Measurements from ENCODE around the gene TMEM120B.
A peak's percentile ranks its signal among the peaks of the same experiment; 100 is the strongest.

The TMEM120B gene

GRCh38 chr12:121719926-121720414, 7.4 kb downstream of the TMEM120B start (continued):
- TF ChIP-seq FEZF1 (tag by site-specific recombination; IDR thresholded peaks at IDR 0.05) (peak; percentile 28), ZNF248 (tag by site-specific recombination; IDR thresholded peaks at IDR 0.05) (no peak), GLI4 (tag by site-specific recombination; IDR thresholded peaks at IDR 0.05) (0 out of 2 replicates have a peak, but pooled peaks have one; percentile 32), ZNF398 (tag by site-specific recombination; IDR thresholded peaks at IDR 0.05) (peak; percentile 91), REPIN1 (tag by site-specific recombination; IDR thresholded peaks at IDR 0.05; ENCODE audit: low read depth) (no peak), ZNF791 (tag by site-specific recombination; IDR thresholded peaks at IDR 0.05) (no peak), SCRT1 (tag by site-specific recombination; IDR thresholded peaks at IDR 0.05; ENCODE audit: borderline replicate concordance) (no peak), ZNF404 (tag by site-specific recombination; IDR thresholded peaks at IDR 0.05) (no peak), ZNF350 (tag by site-specific recombination; IDR thresholded peaks at IDR 0.05) (no peak), GLIS1 (tag by site-specific recombination; IDR thresholded peaks at IDR 0.05) (peak; percentile 96), ZNF280D (tag by site-specific recombination; IDR thresholded peaks at IDR 0.05) (no peak), PRDM4 (tag by site-specific recombination; IDR thresholded peaks at IDR 0.05) (no peak), ZNF133 (tag by site-specific recombination; IDR thresholded peaks at IDR 0.05) (no peak), CTCF (tag by site-specific recombination; IDR thresholded peaks at IDR 0.05) (no peak), ZNF280C (tag by site-specific recombination; IDR thresholded peaks at IDR 0.05) (no peak), ZFP3 (tag by site-specific recombination; IDR thresholded peaks at IDR 0.05; ENCODE audit: low read depth) (no peak), ZNF354C (tag by site-specific recombination; IDR thresholded peaks at IDR 0.05; ENCODE audit: borderline replicate concordance, low read depth) (no peak), INSM2 (tag by site-specific recombination; IDR thresholded peaks at IDR 0.05) (peak; percentile 90), ZNF513 (tag by site-specific recombination; IDR thresholded peaks at IDR 0.05) (no peak), KLF7 (tag by site-specific recombination; IDR thresholded peaks at IDR 0.05; ENCODE audit: borderline replicate concordance) (no peak), ZNF239 (tag by site-specific recombination; IDR thresholded peaks at IDR 0.05) (no peak), ZSCAN23 (tag by site-specific recombination; IDR thresholded peaks at IDR 0.05) (peak; percentile 89), ZNF670 (tag by site-specific recombination; IDR thresholded peaks at IDR 0.05; ENCODE audit: low read depth) (no peak), PRDM1 (tag by site-specific recombination; IDR thresholded peaks at IDR 0.05) (no peak), BCL11A (tag by site-specific recombination; IDR thresholded peaks at IDR 0.05; ENCODE audit: low read depth) (no peak)

All from HEK293 (cell line).